Measurements from ENCODE around the gene GIGYF1. TPM values are rescaled to one million over a fixed set of nuclear protein-coding genes. Genes with fewer than 3 reads are reported as not detected.

GIGYF1 gene
- total and polyA plus RNA-seq, 4 donors = 19.0 to 41.6 (median 33.8) TPM

- Histone ChIP-seq H3K9me3 (ENCODE audit: control insufficient read depth in 4 of 4, insufficient read depth in 3 of 4, low read length in 3 of 4) (no peaks in the 10 kb centered on the region), H3K4me3 (no peak overlapping the region), H3K36me3 (ENCODE audit: control insufficient read depth in 4 of 4, insufficient read depth in 4 of 4, low read length in 4 of 4) (peaks cover 15 to 92% (median 34%) of the 10 kb centered on the region in 4 donors), H3K4me1 (ENCODE audit: control insufficient read depth in 5 of 5, insufficient read depth in 5 of 5, low read length in 5 of 5) (peaks cover 0 to 4% (median 0%) of the 10 kb centered on the region in 5 donors), H3K9ac (ENCODE audit: insufficient read depth in 1 of 2, low read length in 2 of 2) (no peak overlapping the region), H3K27me3 (ENCODE audit: control insufficient read depth in 3 of 3, insufficient read depth in 3 of 3, low read length in 2 of 3) (no peaks in the 10 kb centered on the region), H3K27ac (ENCODE audit: low read depth in 1 of 2, low read length in 1 of 2) (no peak overlapping the region)
- no peak for TF ChIP-seq CTCF (IDR thresholded peaks at IDR 0.05; ENCODE audit: control extremely low read depth, extremely low read depth)
- 88 to 93% methylated on average over 28 of the region's 28 CpGs for WGBS, 2 donors
- DNase-seq (no peak), ATAC-seq (ENCODE audit: insufficient read depth, low FRiP score) (no peak)
Observed at GRCh38 chr7:100682991-100683658, 10.9 kb downstream of the GIGYF1 start.

GRCh38 chr7:100682228-100682741, 11.8 kb downstream of the GIGYF1 start:
- no peak for DNase-seq
- no peak for TF ChIP-seq CTCF (IDR thresholded peaks at IDR 0.05; ENCODE audit: control extremely low read depth, extremely low read depth)

GRCh38 chr7:100681491-100682227, 12.4 kb downstream of the GIGYF1 start:
- WGBS, 2 donors = 80 to 84% methylated on average over 29 of the region's 29 CpGs
- no peak for TF ChIP-seq CTCF (IDR thresholded peaks at IDR 0.05; ENCODE audit: control extremely low read depth, extremely low read depth)
- peaks cover 19 to 92% (median 41%) of the 10 kb centered on the region in 4 donors for H3K36me3 ChIP-seq (ENCODE audit: control insufficient read depth in 4 of 4, insufficient read depth in 4 of 4, low read length in 4 of 4)
- H3K9me3 ChIP-seq (ENCODE audit: control insufficient read depth in 4 of 4, insufficient read depth in 3 of 4, low read length in 3 of 4) = no peaks in the 10 kb centered on the region
- H3K27me3 ChIP-seq (ENCODE audit: control insufficient read depth in 3 of 3, insufficient read depth in 3 of 3, low read length in 2 of 3) = no peaks in the 10 kb centered on the region
- no peak for ATAC-seq (ENCODE audit: insufficient read depth, low FRiP score)
- peaks cover 0 to 4% (median 0%) of the 10 kb centered on the region in 5 donors for H3K4me1 ChIP-seq (ENCODE audit: control insufficient read depth in 5 of 5, insufficient read depth in 5 of 5, low read length in 5 of 5)
- H3K27ac ChIP-seq (ENCODE audit: low read depth in 1 of 2, low read length in 1 of 2) = peak overlapping the region in 1 of 2 donors; percentile 33
- DNase-seq = peak in 1 of 3 donors; percentile 14
- no peak overlapping the region for H3K4me3 ChIP-seq
- no peak overlapping the region for H3K9ac ChIP-seq (ENCODE audit: insufficient read depth in 1 of 2, low read length in 2 of 2)

More at GRCh38 chr7:100682228-100682741, 11.8 kb downstream of the GIGYF1 start:
- no peaks in the 10 kb centered on the region for H3K27me3 ChIP-seq (ENCODE audit: control insufficient read depth in 3 of 3, insufficient read depth in 3 of 3, low read length in 2 of 3)
- no peak for ATAC-seq (ENCODE audit: insufficient read depth, low FRiP score)
- H3K4me1 ChIP-seq (ENCODE audit: control insufficient read depth in 5 of 5, insufficient read depth in 5 of 5, low read length in 5 of 5) = peaks cover 0 to 4% (median 0%) of the 10 kb centered on the region in 5 donors
- 88 to 91% methylated on average over 25 of the region's 25 CpGs for WGBS, 2 donors
- H3K27ac ChIP-seq (ENCODE audit: low read depth in 1 of 2, low read length in 1 of 2) = no peak overlapping the region
- H3K9me3 ChIP-seq (ENCODE audit: control insufficient read depth in 4 of 4, insufficient read depth in 3 of 4, low read length in 3 of 4) = no peaks in the 10 kb centered on the region
- H3K36me3 ChIP-seq (ENCODE audit: control insufficient read depth in 4 of 4, insufficient read depth in 4 of 4, low read length in 4 of 4) = peaks cover 19 to 92% (median 37%) of the 10 kb centered on the region in 4 donors
- H3K4me3 ChIP-seq = no peak overlapping the region
- no peak overlapping the region for H3K9ac ChIP-seq (ENCODE audit: insufficient read depth in 1 of 2, low read length in 2 of 2)
